Measurements from ENCODE around the gene EFCAB9. TPM values are rescaled to one million over a fixed set of nuclear protein-coding genes. Genes with fewer than 3 reads are reported as not detected.
A peak's percentile ranks its signal among the peaks of the same experiment; 100 is the strongest.
"Not testable (repeated sequence)": the region's sequence is repeated elsewhere in the genome, so short reads cannot be mapped to it uniquely, and the experiment has no call there.

EFCAB9 gene
- total RNA-seq, 2 donors from 2014 or later: not detected

- intact Hi-C loops (cut with DNase I): no loop called here
- Histone ChIP-seq H3K4me3 (no peak overlapping the region), H3K27me3 (no peaks in the 10 kb centered on the region), H3K4me1 (peaks cover 5% of the 10 kb centered on the region), H3K9ac (ENCODE audit: low read depth in 2 of 2, low read length in 2 of 2) (peak overlapping the region in 1 of 2 donors; percentile 3), H3K36me3 (no peaks in the 10 kb centered on the region), H3K27ac (no peak overlapping the region), H3K9me3 (no peaks in the 10 kb centered on the region)
- peak; percentile 56 for DNase-seq
- TF ChIP-seq, protein P1, sequence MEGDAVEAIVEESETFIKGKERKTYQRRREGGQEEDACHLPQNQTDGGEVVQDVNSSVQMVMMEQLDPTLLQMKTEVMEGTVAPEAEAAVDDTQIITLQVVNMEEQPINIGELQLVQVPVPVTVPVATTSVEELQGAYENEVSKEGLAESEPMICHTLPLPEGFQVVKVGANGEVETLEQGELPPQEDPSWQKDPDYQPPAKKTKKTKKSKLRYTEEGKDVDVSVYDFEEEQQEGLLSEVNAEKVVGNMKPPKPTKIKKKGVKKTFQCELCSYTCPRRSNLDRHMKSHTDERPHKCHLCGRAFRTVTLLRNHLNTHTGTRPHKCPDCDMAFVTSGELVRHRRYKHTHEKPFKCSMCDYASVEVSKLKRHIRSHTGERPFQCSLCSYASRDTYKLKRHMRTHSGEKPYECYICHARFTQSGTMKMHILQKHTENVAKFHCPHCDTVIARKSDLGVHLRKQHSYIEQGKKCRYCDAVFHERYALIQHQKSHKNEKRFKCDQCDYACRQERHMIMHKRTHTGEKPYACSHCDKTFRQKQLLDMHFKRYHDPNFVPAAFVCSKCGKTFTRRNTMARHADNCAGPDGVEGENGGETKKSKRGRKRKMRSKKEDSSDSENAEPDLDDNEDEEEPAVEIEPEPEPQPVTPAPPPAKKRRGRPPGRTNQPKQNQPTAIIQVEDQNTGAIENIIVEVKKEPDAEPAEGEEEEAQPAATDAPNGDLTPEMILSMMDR (IDR thresholded peaks at IDR 0.05): no peak
Measured at GRCh38 chr5:172147857-172148256, 46.1 kb upstream of the EFCAB9 start.

GRCh38 chr5:172148381-172148780 lies 45.6 kb upstream of the EFCAB9 start:
- H3K27me3 ChIP-seq: no peaks in the 10 kb centered on the region
- no peak overlapping the region for H3K27ac ChIP-seq
- H3K4me1 ChIP-seq: peaks cover 5% of the 10 kb centered on the region
- H3K4me3 ChIP-seq: no peak overlapping the region
- H3K9me3 ChIP-seq: no peaks in the 10 kb centered on the region
- DNase-seq: no peak
- H3K9ac ChIP-seq (ENCODE audit: low read depth in 2 of 2, low read length in 2 of 2): peak overlapping the region in 1 of 2 donors; percentile 3
- no peaks in the 10 kb centered on the region for H3K36me3 ChIP-seq
- intact Hi-C loops (cut with DNase I): no loop called here
- TF ChIP-seq, protein P1 (IDR thresholded peaks at IDR 0.05): no peak

GRCh38 chr5:172149073-172149472 lies 44.9 kb upstream of the EFCAB9 start:
- Histone ChIP-seq H3K27me3 (no peaks in the 10 kb centered on the region), H3K4me3 (no peak overlapping the region), H3K27ac (no peak overlapping the region), H3K4me1 (peaks cover 5% of the 10 kb centered on the region), H3K9me3 (no peaks in the 10 kb centered on the region), H3K9ac (ENCODE audit: low read depth in 2 of 2, low read length in 2 of 2) (no peak overlapping the region), H3K36me3 (no peaks in the 10 kb centered on the region)
- intact Hi-C loops (cut with DNase I): no loop called here
- no peak for DNase-seq
- TF ChIP-seq, protein P1 (IDR thresholded peaks at IDR 0.05): no peak

GRCh38 chr5:172149481-172149880 lies 44.5 kb upstream of the EFCAB9 start:
- H3K9me3 ChIP-seq: not testable (repeated sequence)

DNA sequence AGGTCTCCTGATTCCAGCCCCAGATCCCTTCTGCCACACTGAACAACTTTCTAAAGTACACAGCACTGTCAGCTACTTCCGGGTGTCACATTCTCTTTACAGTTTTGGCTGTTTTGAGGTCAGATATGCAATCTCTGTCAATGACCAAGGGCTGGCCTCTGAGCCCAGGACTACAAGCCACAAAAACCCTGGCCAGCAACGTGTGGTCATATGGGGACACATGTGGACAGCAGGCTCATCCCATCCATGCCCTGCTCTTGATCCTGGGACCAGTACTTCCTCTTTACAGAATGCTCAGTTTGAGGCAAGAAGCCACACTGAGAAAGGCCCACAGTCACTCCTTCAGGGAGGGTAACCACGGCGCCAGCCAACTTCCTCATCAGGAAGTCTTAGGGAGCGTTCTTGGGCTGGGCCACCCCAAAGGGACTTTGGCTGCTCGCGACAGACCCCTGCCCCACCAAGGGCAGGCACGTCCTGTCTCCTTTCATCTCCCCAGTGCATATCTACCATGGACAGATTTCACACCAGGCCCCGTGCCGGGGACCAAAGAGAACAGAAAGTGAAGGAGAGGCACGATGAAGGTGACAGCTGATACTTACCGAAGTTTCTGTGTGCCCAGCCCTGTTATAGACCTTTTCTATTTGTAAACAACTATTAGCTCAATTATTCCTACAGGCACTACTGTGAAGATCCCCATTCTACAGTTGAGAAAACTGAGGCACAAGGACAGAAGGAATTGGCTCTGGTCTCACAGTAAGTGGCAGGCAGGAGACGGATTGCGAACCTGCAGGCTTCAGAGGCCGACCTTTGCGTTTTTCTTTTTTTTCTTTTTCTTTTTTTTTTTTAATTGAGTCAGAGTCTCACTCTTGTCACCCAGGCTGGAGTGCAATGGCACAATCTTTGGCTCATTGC lies 43.2 kb upstream of the EFCAB9 start:
- H3K27ac ChIP-seq: peak overlapping the region; percentile 40
- no peaks in the 10 kb centered on the region for H3K27me3 ChIP-seq
- peak overlapping the region in 1 of 2 donors; percentile 34 for H3K9ac ChIP-seq (ENCODE audit: low read depth in 2 of 2, low read length in 2 of 2)
- H3K36me3 ChIP-seq: no peaks in the 10 kb centered on the region
- intact Hi-C loops (cut with DNase I): no loop called here
- no peak overlapping the region for H3K4me3 ChIP-seq
- no peaks in the 10 kb centered on the region for H3K9me3 ChIP-seq
- peaks cover 5% of the 10 kb centered on the region for H3K4me1 ChIP-seq
- TF ChIP-seq, protein P1 (IDR thresholded peaks at IDR 0.05): no peak
- DNase-seq: no peak

More at GRCh38 chr5:172149481-172149880, 44.5 kb upstream of the EFCAB9 start:
- H3K4me1 ChIP-seq; H3K27me3 ChIP-seq; DNase-seq; H3K4me3 ChIP-seq; H3K9ac ChIP-seq (ENCODE audit: low read depth in 2 of 2, low read length in 2 of 2); H3K27ac ChIP-seq; H3K36me3 ChIP-seq; intact Hi-C loops (cut with DNase I): not testable (repeated sequence)

DNA sequence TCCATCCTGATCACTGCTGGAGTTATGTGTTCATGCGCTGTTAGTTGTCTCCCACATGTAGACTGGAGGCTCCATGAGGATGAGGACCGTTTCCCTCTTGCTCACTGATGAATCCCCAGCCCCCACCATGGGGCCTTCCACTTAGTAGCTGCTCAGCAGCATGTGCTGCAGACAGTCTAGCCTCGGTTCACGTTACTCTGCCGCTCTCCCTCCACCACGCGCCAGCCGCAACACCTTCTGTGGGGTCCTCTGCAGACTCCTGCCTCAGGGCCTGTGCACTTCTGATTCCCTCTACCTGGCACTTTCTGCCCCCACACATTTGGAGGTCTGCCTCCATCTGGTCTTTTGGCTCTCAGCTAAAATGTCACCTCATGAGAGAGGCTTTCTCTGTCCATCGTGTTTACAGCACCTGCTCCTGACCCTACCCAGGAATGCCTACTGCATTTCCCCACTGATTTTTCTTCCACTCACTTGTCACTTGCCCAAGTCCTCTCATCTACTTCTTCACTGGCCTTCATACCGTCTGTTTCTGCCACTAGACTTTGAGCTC lies 42.2 kb upstream of the EFCAB9 start:
- no peak overlapping the region for H3K27ac ChIP-seq
- no peaks in the 10 kb centered on the region for H3K9me3 ChIP-seq
- H3K27me3 ChIP-seq: no peaks in the 10 kb centered on the region
- peaks cover 5% of the 10 kb centered on the region for H3K4me1 ChIP-seq
- H3K4me3 ChIP-seq: no peak overlapping the region
- no peak for DNase-seq
- intact Hi-C loops (cut with DNase I): no loop called here
- H3K36me3 ChIP-seq: no peaks in the 10 kb centered on the region
- TF ChIP-seq, protein P1 (IDR thresholded peaks at IDR 0.05): no peak
- no peak overlapping the region for H3K9ac ChIP-seq (ENCODE audit: low read depth in 2 of 2, low read length in 2 of 2)

Data from colonic mucosa (tissue), 4 donors.